NCI-H748 (cell line): ENCODE results near the gene EFCAB11.

ENCODE experiments used
- DNase-seq: peaks from one replicate; lab custom pipeline; 2025; ENCODE audit not compliant: unreplicated experiment; lab: John Stamatoyannopoulos, UW

The EFCAB11 gene

DNA sequence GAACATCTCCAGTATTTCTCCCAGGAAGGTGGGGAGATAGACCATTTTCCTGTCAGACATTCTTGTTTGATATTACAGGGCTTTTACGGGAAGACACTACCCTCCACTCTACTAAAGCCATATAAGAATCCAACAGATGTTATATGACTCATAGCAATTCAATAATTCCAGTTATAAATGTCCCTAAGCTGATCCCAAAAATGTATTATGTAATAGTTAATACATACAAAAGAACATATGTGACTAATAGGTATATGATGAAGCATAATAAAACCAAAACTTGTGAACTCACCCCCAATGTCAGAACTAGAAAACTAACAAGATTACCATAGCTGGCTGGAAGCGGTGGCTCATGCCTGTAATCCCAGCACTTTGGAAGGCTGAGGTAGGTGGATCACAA, 84.2 kb downstream of the EFCAB11 start:
- DNase-seq: no peak

DNA sequence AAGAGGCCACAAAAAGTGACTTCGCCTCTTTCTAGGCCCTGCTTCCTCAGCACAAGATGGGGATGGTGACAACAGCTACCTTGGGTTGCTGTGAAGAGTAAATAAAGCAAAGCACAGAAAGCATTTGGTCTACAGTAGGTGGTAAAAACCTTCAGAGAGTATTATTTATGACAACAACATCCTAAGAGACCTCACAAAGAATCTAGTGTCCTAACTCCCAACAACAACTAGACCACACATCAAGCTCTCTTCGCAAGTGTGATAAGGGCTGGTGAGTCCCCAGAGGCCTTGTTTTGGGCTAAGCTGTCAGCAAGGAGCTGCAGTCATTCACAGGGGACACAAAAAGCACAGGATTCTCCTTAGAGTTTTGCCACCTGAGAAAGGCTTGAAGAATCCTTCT, 84.9 kb downstream of the EFCAB11 start:
- DNase-seq: no peak

DNA sequence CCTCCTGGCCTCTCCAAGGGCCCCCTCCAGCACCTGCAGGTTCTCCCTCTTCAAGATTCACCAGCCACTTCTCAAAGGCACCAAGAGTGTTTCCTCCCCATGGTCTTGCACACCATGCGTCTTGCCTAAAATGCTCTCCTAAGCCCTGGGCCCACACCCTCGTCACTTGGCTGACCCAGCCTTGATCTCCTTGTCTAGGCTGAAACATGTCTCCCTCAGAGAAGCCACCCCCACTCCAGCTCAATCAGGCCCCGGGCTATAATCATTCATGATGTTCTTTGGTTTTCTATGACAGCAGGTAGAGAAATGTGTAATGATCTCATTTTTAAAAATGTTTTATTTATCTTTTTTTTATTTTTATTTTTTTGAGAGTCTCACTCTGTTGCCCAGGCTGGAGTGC, 88.1 kb downstream of the EFCAB11 start:
- DNase-seq: no peak

DNA sequence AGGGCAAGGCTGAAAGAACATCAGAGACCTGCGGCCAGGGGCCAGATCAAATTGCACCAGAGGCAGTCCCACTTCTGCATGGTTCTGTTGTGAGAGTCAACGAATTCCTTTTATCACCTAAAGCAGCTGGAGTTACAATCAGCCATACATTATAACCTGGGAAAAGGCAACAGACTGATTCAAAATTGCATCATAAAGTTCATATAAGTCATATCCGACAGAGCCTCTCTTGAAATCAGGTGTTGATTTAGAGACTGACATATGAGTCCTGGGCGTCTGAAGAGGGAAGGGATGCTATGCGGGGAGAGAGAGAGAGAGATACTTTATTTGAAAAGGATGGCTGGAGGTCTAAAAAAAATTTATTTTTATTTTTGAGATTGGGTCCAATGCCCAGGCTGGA, 89.4 kb downstream of the EFCAB11 start:
- no peak for DNase-seq

DNA sequence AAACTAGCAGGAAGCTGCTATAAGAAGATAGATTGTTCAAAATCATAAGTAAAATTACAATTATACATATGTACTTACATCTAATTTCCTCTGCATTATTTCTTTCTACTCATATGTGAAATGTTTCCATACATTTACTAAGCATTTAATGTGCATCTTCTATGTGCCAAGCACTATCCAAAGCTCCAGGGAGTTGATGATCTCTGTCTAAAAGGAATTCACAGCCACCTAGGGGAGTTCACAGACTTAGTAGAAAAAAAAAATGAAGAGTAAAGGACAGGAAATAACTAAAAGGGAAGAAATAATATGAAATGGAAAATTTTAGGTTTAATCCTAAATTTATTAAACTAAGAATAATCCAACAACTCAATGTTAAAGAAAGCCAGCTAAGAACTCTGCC, 91.7 kb downstream of the EFCAB11 start:
- no peak for DNase-seq

DNA sequence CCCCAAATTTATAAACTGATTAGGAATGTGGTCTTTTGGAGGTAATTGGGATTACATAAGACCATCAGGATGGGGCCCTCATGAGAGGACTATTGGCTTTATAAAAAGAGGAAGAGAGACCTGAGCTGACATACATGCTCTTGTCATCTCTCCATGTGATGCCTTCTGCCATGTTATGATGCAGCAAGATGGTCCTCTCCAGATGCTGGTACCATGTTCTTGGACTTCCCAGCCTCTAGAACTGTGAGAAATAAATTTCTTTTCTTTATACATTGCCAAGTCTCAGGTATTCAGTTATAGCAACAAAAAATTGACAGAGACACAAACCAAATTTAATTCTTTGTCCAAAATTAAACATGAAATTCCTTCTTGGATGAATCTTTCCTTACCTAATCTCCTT, 92.9 kb downstream of the EFCAB11 start:
- DNase-seq: no peak

DNA sequence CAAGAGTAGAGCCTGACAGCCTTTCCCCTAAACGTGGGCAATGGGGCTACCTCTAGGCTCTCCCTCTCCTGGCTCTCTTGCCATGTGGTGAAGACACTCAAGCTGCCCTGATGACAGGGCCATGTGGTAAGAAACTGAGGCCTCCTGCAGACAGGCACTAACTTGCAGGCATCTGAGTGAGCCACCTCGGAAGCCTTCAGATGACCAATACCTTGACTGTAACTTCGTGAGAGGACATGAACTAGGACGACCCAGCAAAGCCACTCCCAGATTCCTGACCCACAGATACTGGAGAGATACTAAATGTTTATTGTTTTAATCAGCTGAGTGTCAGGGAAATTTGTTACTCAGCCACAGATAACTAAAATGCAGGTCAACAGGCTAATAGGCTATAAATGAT, 96.4 kb downstream of the EFCAB11 start:
- no peak for DNase-seq

DNA sequence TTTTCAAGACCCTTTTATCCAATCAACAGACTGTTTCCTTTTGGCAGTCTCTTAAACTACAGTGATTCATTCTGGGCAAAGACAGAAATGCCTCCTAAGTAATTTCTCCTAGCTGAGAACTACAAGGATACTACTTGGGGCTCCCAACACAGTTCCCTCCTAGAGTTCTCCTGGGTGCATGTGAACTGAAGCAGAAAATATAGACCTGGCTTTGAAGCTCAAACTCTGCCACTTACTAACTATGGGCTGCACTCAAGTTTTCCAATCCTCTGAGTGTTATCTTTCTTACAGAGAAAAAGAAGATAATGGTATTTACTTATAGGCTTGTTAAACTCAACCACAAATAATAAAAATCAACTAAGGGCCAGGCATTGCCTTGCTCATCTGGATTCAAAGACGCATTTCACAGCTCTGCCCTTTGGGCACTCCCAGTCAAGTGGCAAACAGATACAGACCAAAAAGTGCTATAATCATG, 97.6 kb downstream of the EFCAB11 start:
- no peak for DNase-seq

DNA sequence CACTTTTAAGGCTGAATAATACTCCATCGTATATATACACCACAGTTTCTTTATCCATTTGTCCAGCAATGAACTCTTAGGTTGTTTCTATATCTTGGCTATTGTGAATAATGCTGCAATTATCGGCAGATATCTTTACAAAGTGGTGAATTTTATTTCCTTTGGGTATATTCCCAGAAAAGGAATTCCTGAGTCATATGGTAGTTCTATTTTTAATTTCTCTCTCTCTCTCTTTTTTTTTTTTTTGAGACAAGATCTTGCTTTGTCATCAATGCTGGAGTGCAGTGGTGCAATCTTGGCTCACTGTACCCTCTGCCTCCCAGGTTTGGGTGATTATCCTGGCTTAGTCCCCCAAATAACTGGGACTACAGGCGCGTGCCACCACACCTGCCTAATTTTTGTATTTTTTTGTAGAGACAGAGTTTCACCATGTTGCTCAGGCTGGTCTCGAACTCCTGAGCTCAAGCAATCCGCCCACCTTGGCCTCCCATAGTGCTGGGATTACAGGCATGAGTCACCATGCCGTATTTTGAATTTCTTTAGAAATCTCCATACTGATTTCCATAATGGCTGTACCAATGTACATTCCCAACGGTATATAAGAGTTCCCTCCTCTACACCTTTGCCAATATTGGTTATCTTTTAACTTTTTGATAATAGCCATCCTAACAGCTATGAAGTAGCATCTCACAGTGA, 98.4 kb downstream of the EFCAB11 start:
- DNase-seq: no peak

DNA sequence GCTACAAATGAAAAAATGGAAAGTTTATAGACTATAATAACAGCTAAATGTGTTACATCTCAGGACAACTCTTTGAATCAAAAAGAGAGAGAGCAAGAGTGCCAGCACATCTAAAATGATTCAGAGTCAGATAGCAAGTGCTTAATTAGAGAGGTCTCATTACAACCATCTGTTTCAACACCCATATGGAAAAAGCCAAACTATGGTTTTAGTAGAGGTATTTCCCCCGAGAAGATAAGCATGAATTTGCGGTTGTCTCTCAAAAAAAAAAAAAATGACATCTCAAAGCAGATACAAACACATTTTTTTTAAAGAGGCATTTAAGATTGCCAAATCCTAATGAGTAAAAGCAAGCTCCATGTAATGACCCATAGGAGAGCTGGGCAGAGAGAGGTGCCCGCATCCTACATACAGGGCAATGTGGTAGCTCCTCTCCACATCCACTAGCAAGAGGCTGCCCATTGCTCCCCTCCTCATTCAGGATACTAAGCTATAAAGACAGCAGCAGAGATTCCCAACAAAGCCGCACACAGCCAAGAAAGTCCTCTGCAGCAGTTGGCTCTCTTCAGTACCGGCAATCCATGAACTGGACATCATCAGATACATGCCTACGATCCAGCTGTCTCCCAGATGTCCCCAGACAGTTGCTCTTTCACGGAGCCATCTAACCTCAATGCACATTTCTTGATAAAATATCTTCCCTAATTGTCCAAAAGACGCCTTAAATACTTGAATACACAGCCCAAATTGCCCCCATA, 100.4 kb downstream of the EFCAB11 start:
- DNase-seq: no peak

DNA sequence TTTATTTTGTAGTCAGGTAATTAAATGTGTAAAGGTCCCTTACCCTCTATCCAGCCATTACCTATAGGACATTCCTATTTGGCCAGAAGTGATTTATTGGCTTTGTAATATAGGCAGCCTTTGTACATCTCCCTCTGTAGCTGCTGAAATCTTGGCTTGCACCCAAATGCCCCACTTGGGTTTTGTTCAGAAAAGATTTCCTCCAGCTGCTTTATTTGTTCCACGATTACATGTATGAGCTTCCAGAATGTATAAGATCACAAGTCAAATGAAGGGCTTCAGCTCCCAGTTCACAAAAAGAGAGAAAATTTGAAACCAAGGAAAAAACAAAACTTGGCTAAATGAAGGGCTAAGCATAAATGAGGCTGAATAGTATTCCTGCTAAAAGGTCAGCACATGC, 103.4 kb downstream of the EFCAB11 start:
- DNase-seq: peak; percentile 96

DNA sequence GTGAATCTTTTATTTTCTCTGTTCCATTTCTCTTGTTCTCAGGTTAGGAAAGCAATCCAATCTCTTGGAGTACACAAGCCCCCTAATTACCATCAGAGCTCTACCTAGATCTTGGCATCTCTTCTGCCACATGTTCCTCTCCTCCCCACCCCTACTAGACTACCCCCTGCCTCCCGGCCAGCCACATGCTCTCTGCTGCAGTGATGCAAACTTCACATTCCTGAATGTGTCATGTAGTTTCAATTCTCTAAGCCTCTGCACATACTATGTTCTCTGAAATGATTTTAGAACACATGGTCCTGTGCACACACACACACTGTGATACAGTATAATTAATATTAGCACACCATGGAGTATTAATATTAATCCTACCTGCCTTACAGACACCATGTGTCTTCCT, 104.6 kb downstream of the EFCAB11 start:
- DNase-seq: no peak

DNA sequence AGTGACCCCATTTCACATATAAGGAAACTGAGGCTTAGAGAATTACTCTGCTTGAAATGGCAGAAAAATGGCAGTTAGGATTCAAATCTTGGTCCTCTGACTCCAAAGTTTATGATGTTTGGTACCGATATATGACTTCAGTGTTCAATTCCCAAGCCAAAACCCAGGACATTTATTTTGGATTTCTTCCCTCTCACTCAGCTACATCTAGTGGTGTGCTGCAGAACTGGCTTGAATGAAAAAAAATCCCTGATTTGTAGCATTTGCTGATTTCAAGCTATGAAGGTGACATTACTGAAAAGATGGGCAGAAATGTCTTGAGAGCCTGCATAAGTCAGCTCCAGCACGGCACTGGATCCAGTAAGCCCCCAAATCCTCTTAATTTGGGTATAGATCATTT, 106.4 kb downstream of the EFCAB11 start:
- DNase-seq: no peak

DNA sequence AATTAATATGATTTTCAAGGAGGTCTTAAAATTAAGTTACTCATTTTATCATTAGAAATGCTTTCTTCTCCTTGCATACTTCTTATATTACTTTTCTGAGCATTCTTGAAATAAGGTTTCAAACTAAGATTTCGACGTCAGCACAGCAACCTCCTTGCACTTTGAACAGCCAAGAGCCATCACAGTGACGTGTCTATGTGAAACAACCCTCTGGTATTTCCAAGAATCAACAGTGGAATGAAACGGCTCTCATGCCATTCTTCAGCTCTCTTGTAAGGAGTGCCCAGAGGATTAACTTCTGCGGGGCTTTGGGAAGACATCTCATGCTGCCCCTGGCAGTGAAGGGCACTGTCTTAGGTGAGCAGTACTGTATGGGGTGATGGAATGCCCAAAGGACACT, 109.2 kb downstream of the EFCAB11 start:
- DNase-seq: no peak

DNA sequence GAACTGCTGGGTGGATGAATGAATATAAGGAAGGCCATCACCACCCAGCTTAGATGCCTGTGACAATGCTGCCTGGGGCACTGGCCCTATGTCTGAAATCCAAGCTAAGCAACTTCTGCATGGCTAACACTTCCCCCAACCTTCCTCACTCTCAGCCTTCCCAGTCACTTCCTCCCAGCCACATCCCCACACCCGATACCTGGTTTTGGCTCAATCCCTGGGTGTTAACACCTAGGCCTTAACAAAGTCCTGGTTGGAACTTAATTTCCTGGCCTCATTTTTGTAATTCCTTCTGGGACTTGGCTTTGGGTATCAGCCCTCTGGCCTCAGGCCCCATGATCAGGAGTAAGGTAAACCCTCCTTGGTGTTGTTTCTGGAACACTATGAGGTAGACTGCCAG, 110.0 kb downstream of the EFCAB11 start:
- DNase-seq: no peak

DNA sequence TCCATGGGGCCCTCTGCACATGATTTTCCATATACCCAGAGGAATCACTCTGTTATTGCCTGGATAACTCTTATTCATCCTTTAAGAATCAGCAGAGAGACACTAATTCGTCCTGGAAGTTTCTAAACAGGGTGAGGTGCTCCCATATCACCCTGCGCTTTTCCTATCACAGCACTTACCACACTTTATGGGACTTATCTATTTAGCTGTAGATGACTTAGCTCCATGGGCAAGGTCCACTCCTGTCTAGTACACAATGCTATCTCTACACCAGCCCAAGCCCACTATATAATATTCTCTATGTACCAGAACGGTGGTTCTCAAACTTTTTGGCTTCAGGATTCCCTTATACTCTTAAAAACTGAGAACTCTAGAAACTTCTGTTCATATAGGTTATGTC, 111.7 kb downstream of the EFCAB11 start:
- no peak for DNase-seq

DNA sequence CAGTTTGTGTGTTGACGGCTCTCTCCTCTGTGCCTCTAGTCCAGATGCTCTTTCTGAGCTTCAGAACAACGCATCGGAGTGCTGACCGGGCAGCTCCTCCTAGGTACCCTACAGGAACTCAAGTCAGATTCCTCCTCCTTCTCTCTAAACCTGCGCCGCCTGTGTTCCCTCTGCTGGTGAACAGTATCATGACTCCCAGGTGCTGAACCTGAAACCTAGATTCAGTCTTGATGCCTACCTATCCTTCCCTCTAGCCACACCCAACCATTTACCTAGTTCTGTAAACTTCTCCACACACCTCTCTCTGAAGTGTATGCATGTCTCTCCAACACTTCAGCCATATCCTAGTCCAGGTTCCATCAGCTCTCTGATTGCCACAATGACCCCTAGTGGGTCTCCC, 112.7 kb downstream of the EFCAB11 start:
- no peak for DNase-seq

DNA sequence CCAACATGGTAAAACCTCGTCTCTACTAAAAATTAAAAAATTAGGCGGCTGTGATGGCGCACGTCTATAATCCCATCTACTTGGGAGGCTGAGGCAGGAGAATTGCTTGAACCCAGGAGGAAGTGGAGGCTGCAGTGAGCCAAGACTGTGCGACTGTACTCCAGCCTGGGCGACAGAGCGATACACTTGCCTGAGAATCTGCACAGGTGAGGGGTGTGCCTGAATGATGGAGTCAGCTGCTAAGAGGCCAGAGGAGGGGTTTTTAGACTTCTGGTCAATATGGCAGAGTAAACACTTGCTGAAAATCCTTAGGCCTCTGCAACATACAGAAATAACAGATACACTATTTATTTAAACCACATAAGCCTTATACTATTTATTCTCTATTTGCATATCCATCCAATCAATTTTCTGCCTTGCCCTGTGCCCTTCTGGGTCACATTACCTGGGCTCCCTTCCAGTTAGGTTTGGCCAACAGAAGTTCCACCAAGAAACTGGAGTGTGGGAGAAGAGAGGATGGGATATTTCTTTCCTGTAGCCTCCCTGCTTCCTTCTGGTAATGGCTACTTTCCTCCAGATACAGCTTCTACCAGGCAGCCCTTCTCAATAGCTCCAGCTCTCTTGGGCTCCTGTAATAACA, 117.6 kb downstream of the EFCAB11 start:
- DNase-seq: no peak

DNA sequence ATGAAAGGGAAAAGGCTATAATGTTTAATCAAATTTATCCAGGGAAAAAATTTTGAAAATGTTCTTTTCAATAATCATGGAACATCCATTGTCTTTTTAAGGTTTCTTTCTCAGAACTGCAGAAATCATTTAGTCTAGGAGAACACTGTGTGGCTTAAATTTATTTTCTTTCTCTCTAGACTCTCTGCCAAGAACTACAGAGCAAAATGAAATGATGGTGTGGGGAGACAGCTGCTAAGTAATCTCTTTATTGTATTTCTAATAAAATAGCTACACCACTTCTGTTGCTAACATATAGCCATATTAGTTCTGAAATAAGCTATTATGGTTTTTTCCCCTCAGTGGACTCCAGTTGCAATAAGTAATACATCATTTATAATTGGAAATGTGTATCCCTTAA, 120.9 kb downstream of the EFCAB11 start:
- no peak for DNase-seq

DNA sequence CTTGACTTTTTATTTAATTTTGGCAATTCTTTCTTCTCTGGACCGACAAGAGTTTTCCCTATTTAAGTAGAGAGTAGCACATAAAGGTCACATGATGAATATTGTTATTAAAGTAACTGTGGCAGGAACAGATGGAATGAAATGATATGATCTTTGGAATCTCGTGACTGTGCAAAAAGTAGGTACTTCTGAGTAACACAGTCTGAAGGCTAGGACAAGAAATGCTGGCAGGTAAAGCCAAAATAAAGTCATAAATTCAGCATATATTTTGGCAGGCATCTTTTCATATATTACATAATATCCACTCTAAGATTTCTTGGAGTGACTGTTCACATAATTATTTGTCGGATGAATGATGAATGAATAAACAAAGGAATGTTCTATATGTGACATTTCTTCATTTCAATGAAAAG, 121.4 kb downstream of the EFCAB11 start:
- no peak for DNase-seq

DNA sequence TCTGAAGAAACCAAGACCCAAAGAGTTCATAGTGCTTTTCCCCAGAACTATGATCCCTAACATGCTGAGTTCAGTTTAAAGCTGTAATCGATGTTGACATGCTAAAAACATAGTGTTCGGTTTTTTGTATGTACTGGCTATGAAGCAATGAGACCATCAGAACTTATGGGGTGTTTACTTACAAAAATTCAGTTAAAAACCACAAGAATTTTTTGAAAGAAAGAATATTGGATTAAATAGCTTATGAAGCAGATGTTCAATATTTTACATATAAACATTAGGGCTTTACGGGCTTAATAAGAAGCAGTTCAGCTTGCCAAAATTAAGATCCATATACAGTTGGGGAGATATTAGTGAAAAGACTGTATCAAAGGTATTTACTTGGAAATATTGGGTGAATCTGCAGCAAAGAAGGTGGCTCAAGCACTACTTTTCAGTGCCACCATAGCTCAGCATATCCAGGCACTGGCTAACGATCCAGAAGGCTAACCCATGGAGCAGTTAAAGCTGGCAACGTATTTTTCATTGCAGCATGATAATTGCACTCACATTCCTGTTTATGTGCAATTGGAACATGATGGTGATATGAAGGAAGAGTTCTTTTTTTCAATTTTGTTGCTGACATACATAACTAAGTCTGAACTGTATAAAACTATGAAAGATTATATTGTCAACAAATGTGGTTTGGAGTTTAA, 125.9 kb downstream of the EFCAB11 start:
- no peak for DNase-seq

DNA sequence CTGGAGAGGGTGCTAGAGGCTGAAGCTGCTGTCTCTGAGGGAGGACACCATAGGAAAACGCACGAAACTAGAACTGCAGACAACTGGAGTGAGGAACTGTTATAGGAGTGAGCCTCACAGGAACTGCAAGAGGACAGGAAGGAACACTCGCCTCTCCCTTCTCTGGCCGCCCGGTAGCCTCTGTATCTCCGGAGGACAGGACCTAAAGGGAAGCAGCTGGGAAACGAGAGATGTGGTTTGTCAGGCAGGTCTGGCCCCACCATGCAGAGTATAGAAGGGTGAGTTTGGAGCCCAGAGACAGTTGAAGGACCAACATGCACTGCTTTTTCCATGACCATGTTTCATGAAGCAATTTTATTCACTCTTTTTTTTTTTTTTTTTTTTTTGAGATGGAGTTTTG, 127.3 kb downstream of the EFCAB11 start:
- DNase-seq: no peak
